ENCODE measurements around the gene FABP1. TPM values are rescaled to one million over a fixed set of nuclear protein-coding genes. Genes with fewer than 3 reads are reported as not detected.

Gene FABP1
- total RNA-seq, 1 donor, result not detected

GRCh38 chr2:88085099-88085498 is 42.8 kb downstream of the FABP1 start:
- TF ChIP-seq CTCF (IDR thresholded peaks at IDR 0.05; ENCODE audit: extremely low read depth, low read depth, low read length), result no peak
- no peak for DNase-seq (ENCODE audit: insufficient read length, low spot score, missing footprints)
- Histone ChIP-seq H3K9me3 (ENCODE audit: low read depth, low read length) (no peaks in the 10 kb centered on the region), H3K27me3 (ENCODE audit: insufficient read depth, low read length) (no peaks in the 10 kb centered on the region), H3K79me2 (ENCODE audit: insufficient read depth, low read length) (no peaks in the 10 kb centered on the region), H4K20me1 (ENCODE audit: insufficient read depth, low read length) (no peaks in the 10 kb centered on the region), H3K27ac (ENCODE audit: low read depth, low read length) (no peak overlapping the region), H2AFZ (ENCODE audit: low read length) (no peak overlapping the region), H3K4me1 (ENCODE audit: insufficient read depth, low read length) (no peaks in the 10 kb centered on the region), H3K36me3 (ENCODE audit: insufficient read depth, low read length) (no peaks in the 10 kb centered on the region), H3K4me2 (ENCODE audit: insufficient read depth, low read length) (no peak overlapping the region), H3K4me3 (ENCODE audit: insufficient read depth, low read length) (no peak overlapping the region)

- no peaks in the 10 kb centered on the region for H3K4me1 ChIP-seq (ENCODE audit: insufficient read depth, low read length)
- no peaks in the 10 kb centered on the region for H3K9me3 ChIP-seq (ENCODE audit: low read depth, low read length)
- H3K79me2 ChIP-seq (ENCODE audit: insufficient read depth, low read length), result no peaks in the 10 kb centered on the region
- no peaks in the 10 kb centered on the region for H4K20me1 ChIP-seq (ENCODE audit: insufficient read depth, low read length)
- no peak overlapping the region for H3K4me2 ChIP-seq (ENCODE audit: insufficient read depth, low read length)
- H3K36me3 ChIP-seq (ENCODE audit: insufficient read depth, low read length), result no peaks in the 10 kb centered on the region
- no peak for DNase-seq (ENCODE audit: insufficient read length, low spot score, missing footprints)
- H3K27ac ChIP-seq (ENCODE audit: low read depth, low read length), result no peak overlapping the region
- H3K4me3 ChIP-seq (ENCODE audit: insufficient read depth, low read length), result no peak overlapping the region
- H2AFZ ChIP-seq (ENCODE audit: low read length), result no peak overlapping the region
- no peak for TF ChIP-seq CTCF (IDR thresholded peaks at IDR 0.05; ENCODE audit: extremely low read depth, low read depth, low read length)
- H3K27me3 ChIP-seq (ENCODE audit: insufficient read depth, low read length), result no peaks in the 10 kb centered on the region
Measured at GRCh38 chr2:88082781-88083180, 45.1 kb downstream of the FABP1 start.

GRCh38 chr2:88081924-88082608 is 45.8 kb downstream of the FABP1 start:
- DNase-seq (ENCODE audit: insufficient read length, low spot score, missing footprints), result no peak
- H3K4me3 ChIP-seq (ENCODE audit: insufficient read depth, low read length), result no peak overlapping the region
- H3K27ac ChIP-seq (ENCODE audit: low read depth, low read length), result no peak overlapping the region
- no peaks in the 10 kb centered on the region for H3K9me3 ChIP-seq (ENCODE audit: low read depth, low read length)
- H3K36me3 ChIP-seq (ENCODE audit: insufficient read depth, low read length), result no peaks in the 10 kb centered on the region
- no peaks in the 10 kb centered on the region for H3K4me1 ChIP-seq (ENCODE audit: insufficient read depth, low read length)
- H2AFZ ChIP-seq (ENCODE audit: low read length), result no peak overlapping the region
- H3K27me3 ChIP-seq (ENCODE audit: insufficient read depth, low read length), result no peaks in the 10 kb centered on the region
- H3K79me2 ChIP-seq (ENCODE audit: insufficient read depth, low read length), result no peaks in the 10 kb centered on the region
- TF ChIP-seq CTCF (IDR thresholded peaks at IDR 0.05; ENCODE audit: extremely low read depth, low read depth, low read length), result no peak
- no peaks in the 10 kb centered on the region for H4K20me1 ChIP-seq (ENCODE audit: insufficient read depth, low read length)
- no peak overlapping the region for H3K4me2 ChIP-seq (ENCODE audit: insufficient read depth, low read length)

GRCh38 chr2:88080545-88080944 is 47.3 kb downstream of the FABP1 start:
- TF ChIP-seq CTCF (IDR thresholded peaks at IDR 0.05; ENCODE audit: extremely low read depth, low read depth, low read length), result no peak
- no peak overlapping the region for H3K27ac ChIP-seq (ENCODE audit: low read depth, low read length)
- DNase-seq (ENCODE audit: insufficient read length, low spot score, missing footprints), result no peak
- no peak overlapping the region for H3K4me3 ChIP-seq (ENCODE audit: insufficient read depth, low read length)
- H3K4me1 ChIP-seq (ENCODE audit: insufficient read depth, low read length), result no peaks in the 10 kb centered on the region
- H3K79me2 ChIP-seq (ENCODE audit: insufficient read depth, low read length), result no peaks in the 10 kb centered on the region
- H2AFZ ChIP-seq (ENCODE audit: low read length), result no peak overlapping the region
- no peaks in the 10 kb centered on the region for H3K27me3 ChIP-seq (ENCODE audit: insufficient read depth, low read length)
- H3K36me3 ChIP-seq (ENCODE audit: insufficient read depth, low read length), result no peaks in the 10 kb centered on the region
- H3K4me2 ChIP-seq (ENCODE audit: insufficient read depth, low read length), result no peak overlapping the region
- no peaks in the 10 kb centered on the region for H4K20me1 ChIP-seq (ENCODE audit: insufficient read depth, low read length)
- no peaks in the 10 kb centered on the region for H3K9me3 ChIP-seq (ENCODE audit: low read depth, low read length)
